ENCODE measurements around the gene CDON.

The CDON gene

GRCh38 chr11:125954123-125954944 lies 108.3 kb downstream of the CDON start:
- DNase-seq: no peak

- DNase-seq: no peak
These were observed 109.2 kb downstream of the CDON start for GRCh38 chr11:125953401-125953935.

DNA sequence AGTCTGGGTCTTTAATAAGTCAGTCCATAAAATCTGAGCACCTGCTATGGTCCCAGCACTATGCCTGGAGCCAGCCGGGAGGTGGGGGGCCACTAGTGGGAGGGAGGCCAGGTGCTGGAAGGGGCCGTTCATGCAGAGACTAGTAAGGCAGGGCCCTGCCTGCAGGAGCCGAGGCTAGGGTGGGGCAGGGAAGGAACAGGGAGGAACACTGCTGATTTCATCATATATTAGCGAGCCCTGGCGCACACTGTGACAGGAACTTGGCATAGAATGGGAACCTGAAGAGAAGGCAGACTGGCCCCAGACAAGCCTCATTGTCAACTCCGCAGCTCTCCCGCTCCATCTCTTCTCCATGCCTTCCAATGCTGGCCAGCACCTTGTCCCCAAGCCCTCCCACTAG lies 109.7 kb downstream of the CDON start:
- no peak for DNase-seq

GRCh38 chr11:125952559-125952958 lies 110.1 kb downstream of the CDON start:
- DNase-seq: no peak

GRCh38 chr11:125951731-125952130 lies 110.9 kb downstream of the CDON start:
- no peak for DNase-seq

GRCh38 chr11:125950696-125951651 lies 111.7 kb downstream of the CDON start:
- DNase-seq: no peak

- no peak for DNase-seq
These were observed 112.5 kb downstream of the CDON start for GRCh38 chr11:125950178-125950490.

- no peak for DNase-seq
These were observed 113.1 kb downstream of the CDON start for GRCh38 chr11:125949271-125950177.

- DNase-seq: no peak
These were observed 114.2 kb downstream of the CDON start for GRCh38 chr11:125948278-125949051.

GRCh38 chr11:125947419-125948277 lies 115.0 kb downstream of the CDON start:
- no peak for DNase-seq

DNA sequence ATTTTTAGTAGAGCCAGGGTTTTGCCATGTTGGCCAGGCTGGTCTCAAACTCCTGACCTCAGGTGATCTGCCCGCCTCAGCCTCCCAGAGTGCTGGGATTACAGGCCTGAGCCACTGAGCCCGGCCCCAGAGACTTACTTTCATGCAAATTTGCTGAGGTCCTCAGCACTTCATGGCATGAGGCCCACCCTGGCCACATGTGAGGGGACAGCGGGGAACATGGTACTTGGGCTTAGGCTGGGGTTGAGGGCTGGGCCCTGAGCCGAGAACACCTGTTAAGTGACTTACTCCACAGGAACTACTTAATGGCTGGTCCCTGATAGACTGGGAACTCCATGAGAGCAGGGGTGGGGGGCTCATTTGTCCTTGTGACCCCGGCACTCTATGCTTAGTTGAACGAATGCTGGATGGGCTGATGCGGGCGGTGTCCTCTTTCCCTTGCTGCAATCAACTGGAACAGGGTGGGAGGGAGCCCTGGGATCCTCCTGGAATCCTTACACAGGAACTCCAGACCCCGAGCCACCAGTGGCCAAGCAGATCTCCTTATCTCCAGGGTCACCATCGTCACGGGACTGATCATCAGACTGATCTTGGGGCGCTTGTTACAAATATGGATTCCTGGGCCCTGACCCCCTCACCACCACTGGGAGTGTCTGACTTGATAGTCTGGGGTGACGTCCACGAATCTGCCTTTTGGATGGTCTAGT lies 115.8 kb downstream of the CDON start:
- no peak for DNase-seq

DNA sequence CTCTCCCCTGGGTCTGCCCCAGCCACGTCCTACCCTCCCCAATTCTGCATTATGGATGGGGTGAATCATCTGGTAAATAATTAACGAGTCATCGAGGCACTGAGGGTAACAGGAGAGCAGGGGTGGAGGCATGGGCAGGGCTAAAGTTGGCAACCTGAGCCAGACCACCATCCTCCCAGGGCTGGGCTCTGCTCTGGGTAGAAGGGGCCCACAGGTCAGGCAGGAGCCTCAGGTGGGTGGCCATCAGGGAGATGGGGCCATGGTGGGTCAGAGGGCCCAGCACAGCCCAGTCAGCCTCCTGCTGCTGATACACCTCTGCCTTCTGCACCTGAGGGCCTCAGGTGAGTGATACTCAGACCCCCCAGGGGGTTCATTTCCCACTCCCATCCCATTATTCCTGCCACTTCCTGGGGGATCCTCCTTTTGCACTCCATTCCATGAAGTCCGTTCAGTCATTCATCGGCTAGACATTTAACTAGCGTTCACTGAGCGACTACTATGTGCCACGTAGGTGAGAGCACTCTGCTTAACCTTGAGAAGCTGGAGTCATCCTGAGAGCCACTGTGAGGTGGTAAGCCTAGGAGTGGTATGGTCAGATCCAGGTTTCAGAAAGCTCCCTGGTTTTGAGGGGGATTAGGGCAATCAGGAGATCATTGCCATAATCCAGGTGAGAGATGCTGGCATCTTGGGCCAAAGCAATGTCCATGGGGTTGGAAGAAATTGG lies 116.7 kb downstream of the CDON start, which contains the start of gene VSIG10L2:
VSIG10L2 (plus strand) TSS at position 248 of the 724 bp plus-strand sequence; CDS start at position 260, 12 bp downstream.
- DNase-seq: no peak

DNA sequence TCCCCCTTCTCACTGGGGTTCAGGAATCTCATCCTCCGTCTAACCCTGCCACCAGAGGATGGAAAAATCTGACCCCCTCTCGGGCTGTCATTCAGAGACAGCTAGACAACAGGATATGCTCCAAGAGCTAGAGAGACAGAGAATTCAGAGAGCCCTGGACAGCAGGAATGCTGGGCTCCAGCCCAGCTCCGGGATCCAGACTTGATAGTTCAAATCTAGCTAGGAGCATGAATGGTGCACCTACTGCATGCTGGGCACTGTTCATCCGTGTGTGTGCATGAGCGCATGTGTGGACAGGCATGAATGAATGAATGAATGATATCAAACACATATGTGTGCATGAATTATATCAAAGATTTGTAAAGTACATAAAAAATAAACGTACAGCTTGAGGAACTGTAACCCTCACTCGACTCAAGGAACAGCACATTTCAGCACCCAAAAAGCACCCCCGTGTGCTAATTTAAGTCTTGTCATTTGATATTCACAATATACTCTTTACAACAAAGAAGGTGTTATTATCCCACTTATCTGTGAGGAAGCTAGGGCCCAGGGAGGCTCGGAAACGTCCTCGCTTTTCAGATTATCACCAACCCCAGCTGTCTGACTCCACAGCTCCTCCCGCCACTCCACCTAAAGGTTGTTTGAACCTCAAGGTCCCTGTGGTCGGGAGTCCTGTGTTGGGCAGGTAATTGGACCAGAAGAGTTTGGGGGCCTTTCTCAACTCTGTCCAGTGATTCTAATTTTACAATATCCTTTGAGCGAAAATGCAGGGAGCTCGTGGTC lies 117.5 kb downstream of the CDON start:
- no peak for DNase-seq

DNA sequence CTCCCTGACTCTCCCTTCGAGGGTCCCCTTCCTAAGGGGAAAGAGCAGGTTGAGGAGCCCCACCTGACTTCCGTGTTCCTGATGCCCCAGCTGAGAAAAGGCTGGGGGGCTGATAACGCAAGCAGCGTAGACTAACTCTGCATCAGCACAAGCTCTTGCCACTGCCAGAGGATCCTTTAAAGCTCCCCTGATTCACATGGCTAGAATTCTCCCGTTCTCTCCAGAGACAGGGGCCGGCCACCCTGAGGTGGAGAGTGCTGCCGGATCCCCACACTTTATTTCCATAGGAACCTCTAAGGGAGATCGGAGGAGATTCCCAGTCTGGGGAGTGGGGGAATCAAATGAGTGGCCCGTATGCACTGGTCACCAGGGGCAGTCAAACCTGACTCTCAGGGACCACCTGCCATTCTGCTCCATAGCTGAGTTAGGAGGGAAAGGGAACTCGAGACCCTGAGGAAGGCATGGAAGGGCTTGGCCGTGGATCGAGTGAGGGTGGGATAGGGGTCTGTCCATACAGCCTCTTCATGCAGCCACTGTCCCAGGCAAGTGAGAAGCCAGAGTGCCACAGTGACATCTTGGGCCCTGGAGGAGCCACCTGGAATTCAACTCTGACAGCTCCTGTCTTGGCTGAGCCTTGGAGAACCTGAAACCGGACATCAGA lies 118.2 kb downstream of the CDON start:
- no peak for DNase-seq

- no peak for DNase-seq
These were observed 118.9 kb downstream of the CDON start for GRCh38 chr11:125943661-125944349.

GRCh38 chr11:125942771-125943428 lies 119.8 kb downstream of the CDON start:
- DNase-seq: no peak

All from effector CD4-positive, alpha-beta T cell (primary cell).